Heart right ventricle (tissue), 16 donors: ENCODE results near the gene CDK15. TPM values are rescaled to one million over a fixed set of nuclear protein-coding genes. Genes with fewer than 3 reads are reported as not detected.

ENCODE experiments used
- ATAC-seq, 8 donors: fragments of 200-7000 bp; cut with Tn5 transposase; one replicate each; pipeline ENCODE4 v1.9.1; 2020; ENCODE audit warnings: mild to moderate bottlenecking in 8 of 8, moderate library complexity in 8 of 8, moderate number of reproducible peaks in 1 of 8
- DNase-seq, 2 donors: peaks; one replicate each; pipeline ENCODE4 v3.0.0-alpha.2; 2020
- H3K27ac ChIP-seq, 10 donors: fragments of 200-600 bp; sonication (generic) in 2 of 10; one replicate each; pipeline versions ENCODE4 v1.5.0 to v1.8.0; 2020 to 2022; ENCODE audit warnings: mild to moderate bottlenecking in 3 of 10
- H3K27me3 ChIP-seq, 7 donors: fragments of 200-600 bp; one replicate each; pipeline ENCODE4 v1.8.0; 2021 to 2022; ENCODE audit warnings: mild to moderate bottlenecking in 2 of 7
- H3K36me3 ChIP-seq, 9 donors: fragments of 200-600 bp; sonication (generic) in 1 of 9; one replicate each; pipeline versions ENCODE4 v1.5.0 to v1.8.0; 2020 to 2022; ENCODE audit warnings: mild to moderate bottlenecking in 2 of 9
- H3K4me1 ChIP-seq, 9 donors: fragments of 200-600 bp; sonication (generic) in 1 of 9; one replicate each; pipeline versions ENCODE4 v1.5.0 to v1.8.0; 2020 to 2022; ENCODE audit warnings: mild to moderate bottlenecking in 4 of 9
- H3K4me3 ChIP-seq, 10 donors: fragments of 200-600 bp; sonication (generic) in 2 of 10; one replicate each; pipeline versions ENCODE4 v1.5.0 to v1.8.0; 2020 to 2022; ENCODE audit warnings: mild to moderate bottlenecking in 7 of 10, moderate library complexity in 2 of 10
- H3K9me3 ChIP-seq, 11 donors: fragments of 200-600 bp in 10 of 11; sonication (generic) in 2 of 11; one replicate each; pipeline versions ENCODE4 v1.5.0 to v1.8.0; 2013 to 2022; ENCODE audit warnings: mild to moderate bottlenecking in 2 of 11, control low read depth in 1 of 11, moderate library complexity in 1 of 11
- WGBS, 2 donors: extraction: QIAGEN DNeasy Blood & Tissue Kit; methylation state at CpG; one replicate each; pipeline ENCODE4 v1.1.7; 2013; ENCODE audit warnings: inconsistent platforms in 1 of 2; 5-methylcytosine and 5-hydroxymethylcytosine counted together
- intact Hi-C, 10 donors: fragments of 100-400 bp; cut with DNase I; formaldehyde crosslinking; loops; one replicate each; pipeline versions ENCODE4 v1.11.1 to v1.14.2; 2022
- polyA plus RNA-seq, 2 donors: library from polyadenylated mRNA; stranded (reverse); fragments of 200-250 nt; gene quantifications; one replicate each; pipeline ENCODE4 v1.2.3, GENCODE V29; 2013
- total RNA-seq, 10 donors: library from RNA; stranded (reverse); fragmentation: NEBNext Ultra II Directional in 3 of 10; extraction: Animal tissue kit (Norgen Biotek cat#: 25700) in 3 of 10; gene quantifications; one replicate each; pipeline versions ENCODE4 v1.2.1 to v1.2.4, GENCODE V29; 2021 to 2023
- TF ChIP-seq, protein P1 (sequence below), 9 donors: fragments of 200-600 bp; sonication (generic) in 2 of 9; IDR thresholded peaks; one replicate each; pipeline versions ENCODE4 v1.5.0 to v1.8.0; 2021 to 2022; ENCODE audit warnings: antibody characterized with exemption in 9 of 9, mild to moderate bottlenecking in 5 of 9, moderate library complexity in 1 of 9
- donor health status: Arrhythmogenic right ventricular cardiomyopathy.
- donor health status: ischemic (EF 13 %, LVEDD 7.1; RV severe dilation, severe dysfunction).
- donor health status: healthy with polysubstance abuse.
- donor health status: DM: no; HTN: yes; CAD: no.
- donor health status: DM: no; HTN: no; CAD: no.
- donor health status: ischemic (EF 25% LVEDD 6.9; RV normal size, moderate dysfunction).
- donor health status: ischemic (EF 25% LVEDD 5.7; RV mildly dilated, moderate dysfunction).
- donor health status: healthy.
- donor health status: DM: yes; HTN: yes; CAD: no.
- donor health status: Ischemic cardiomyopathy.
- donor health status: ischemic (EF 35%, LVEDD 5.7; RV mildly dilated, moderate dysfunction).
- donor health status: nonischemic (EF 11% LVEDD 7.7; RV severe dilation, severe dysfunction).
- donor health status: DM: yes; HTN: yes; CAD: no.
- donor health status: PGD.
- donor health status: ischemic (EF 29% LVEDD 5.4; RV normal size, mild dysfunction).
- donor health status: nonischemic (EF 23%, LVEDD 6.1; RV moderate dilation, normal function).

CDK15 gene
- total and polyA plus RNA-seq, 12 donors, result 0.07 to 0.39 (median 0.15) TPM; not detected in 1

DNA sequence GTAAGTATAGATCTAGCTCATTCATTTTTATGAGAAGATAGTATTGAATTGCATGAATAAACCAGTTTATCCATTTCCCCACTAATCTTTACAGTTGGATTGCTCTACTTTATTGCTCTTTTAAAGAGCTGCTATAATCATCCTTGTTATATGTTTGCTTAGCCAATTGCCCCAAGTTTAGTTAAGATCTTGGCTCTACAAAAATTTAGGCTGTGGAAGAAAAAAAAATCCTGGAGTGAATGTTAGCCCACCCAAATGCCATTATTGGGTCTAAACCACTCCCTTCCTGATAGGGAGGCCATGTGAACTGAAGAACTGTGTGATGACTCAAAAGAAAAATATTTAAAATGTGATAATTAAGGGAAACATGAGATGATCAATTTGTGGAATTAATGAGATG lies 28.5 kb upstream of the CDK15 start:
- ATAC-seq (no peak), DNase-seq (no peak)
- Histone ChIP-seq H3K27ac (peak overlapping the region in 1 of 10 donors; percentile 2), H3K27me3 (peaks cover 0 to 8% (median 0%) of the 10 kb centered on the region in 7 donors), H3K4me1 (peaks cover 0 to 62% (median 45%) of the 10 kb centered on the region in 9 donors), H3K9me3 (no peaks in the 10 kb centered on the region), H3K36me3 (no peaks in the 10 kb centered on the region), H3K4me3 (no peak overlapping the region)
- TF ChIP-seq, protein P1, sequence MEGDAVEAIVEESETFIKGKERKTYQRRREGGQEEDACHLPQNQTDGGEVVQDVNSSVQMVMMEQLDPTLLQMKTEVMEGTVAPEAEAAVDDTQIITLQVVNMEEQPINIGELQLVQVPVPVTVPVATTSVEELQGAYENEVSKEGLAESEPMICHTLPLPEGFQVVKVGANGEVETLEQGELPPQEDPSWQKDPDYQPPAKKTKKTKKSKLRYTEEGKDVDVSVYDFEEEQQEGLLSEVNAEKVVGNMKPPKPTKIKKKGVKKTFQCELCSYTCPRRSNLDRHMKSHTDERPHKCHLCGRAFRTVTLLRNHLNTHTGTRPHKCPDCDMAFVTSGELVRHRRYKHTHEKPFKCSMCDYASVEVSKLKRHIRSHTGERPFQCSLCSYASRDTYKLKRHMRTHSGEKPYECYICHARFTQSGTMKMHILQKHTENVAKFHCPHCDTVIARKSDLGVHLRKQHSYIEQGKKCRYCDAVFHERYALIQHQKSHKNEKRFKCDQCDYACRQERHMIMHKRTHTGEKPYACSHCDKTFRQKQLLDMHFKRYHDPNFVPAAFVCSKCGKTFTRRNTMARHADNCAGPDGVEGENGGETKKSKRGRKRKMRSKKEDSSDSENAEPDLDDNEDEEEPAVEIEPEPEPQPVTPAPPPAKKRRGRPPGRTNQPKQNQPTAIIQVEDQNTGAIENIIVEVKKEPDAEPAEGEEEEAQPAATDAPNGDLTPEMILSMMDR (IDR thresholded peaks at IDR 0.05), result no peak
- intact Hi-C loops, result no loop called here

DNA sequence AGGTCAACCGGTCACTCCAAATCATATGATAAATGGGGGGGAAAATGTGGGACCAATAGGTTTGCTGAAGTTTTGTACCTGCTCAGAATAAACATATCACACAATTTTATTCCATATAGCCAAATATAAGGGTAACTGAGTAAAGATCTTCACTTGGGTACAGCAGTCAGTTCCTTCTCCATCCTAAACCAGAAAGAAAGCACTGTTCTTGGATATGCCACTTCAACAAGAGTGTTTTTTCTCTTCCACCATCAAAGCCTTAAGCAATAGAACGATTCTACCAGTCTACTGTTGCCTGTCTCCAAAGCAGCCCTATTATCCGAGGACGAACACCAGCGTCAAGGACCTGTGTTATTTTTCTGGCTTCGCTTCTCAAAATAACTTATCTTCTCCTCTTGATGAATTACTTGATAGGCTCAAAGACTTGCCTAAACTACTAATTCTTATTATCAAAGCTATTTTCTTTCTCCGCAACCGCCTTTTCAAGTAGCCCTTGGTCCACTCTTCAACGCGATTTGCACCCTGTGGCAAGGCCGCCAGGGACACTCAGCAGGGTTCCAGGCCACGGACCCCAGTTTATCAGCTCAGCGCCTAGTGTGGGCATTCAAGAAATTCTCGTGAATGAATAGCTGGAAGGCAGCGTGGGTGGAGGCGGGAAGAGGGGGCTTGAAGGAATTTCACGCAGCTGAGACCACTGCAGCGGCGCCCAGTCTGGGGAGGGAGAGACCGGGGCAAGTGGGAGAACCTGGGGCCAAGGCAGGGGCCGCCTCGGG lies 26.2 kb upstream of the CDK15 start:
- intact Hi-C loops, result loop anchor here in 1 of 10 donors (10.0 kb wide), 1 partner anchor 255 kb away; the partner anchor contains the start of gene FZD7
- no peaks in the 10 kb centered on the region for H3K36me3 ChIP-seq
- 3 to 4% methylated on average over 22 of the region's 22 CpGs for WGBS, 2 donors
- peak overlapping the region; percentile 78 to 94 (median 92) for H3K27ac ChIP-seq
- H3K4me3 ChIP-seq, result peak overlapping the region; percentile 59 to 97 (median 93)
- no peaks in the 10 kb centered on the region for H3K9me3 ChIP-seq
- DNase-seq (no peak), ATAC-seq (peak in 7 of 8 donors; percentile 7 to 51 (median 24))
- TF ChIP-seq, protein P1 (IDR thresholded peaks at IDR 0.05), result no peak
- H3K4me1 ChIP-seq, result peaks cover 0 to 57% (median 45%) of the 10 kb centered on the region in 9 donors
- peaks cover 0 to 8% (median 0%) of the 10 kb centered on the region in 7 donors for H3K27me3 ChIP-seq

DNA sequence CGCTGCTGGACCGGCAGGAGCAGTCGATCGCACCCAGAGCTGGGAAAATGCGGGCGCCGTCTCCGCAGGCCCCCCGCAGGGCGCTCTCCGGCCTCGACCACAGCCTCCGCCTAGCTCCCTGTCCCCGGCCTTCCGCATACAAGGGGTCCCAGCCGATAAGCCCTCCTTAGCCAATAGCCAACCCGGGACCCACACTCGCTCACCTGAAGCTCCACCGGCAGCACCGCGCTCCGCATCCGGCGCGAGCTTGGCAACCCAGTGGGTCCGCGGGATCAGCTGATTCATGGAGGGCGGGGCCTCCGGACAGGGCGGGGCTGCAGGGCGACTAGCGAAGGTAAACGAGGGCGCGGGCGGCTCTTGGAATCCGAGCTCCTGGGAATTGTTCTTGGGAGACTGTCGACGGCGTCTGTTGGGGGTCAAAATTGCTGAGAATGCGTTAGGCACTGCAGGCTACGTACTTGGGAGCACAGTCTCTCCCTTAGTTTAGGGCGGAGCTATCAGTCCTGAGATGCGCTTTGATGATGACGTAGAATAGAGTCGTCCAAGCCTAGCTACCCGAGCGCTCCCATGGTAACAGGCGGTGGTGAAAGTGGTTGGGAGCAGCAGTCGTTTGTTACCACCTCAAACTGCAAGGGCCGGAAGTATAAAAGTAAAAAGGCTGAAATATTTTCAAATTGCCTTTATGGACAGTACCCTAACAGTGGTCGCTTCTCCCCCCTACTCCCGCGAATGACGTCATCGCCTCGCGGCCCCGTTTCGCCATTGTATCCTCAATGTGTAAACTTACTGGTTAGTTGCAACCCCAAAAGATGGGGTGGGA lies 25.5 kb upstream of the CDK15 start, which contains the start of gene ALS2:
ALS2 (minus strand) TSS at position 260 of the 820 bp plus-strand sequence. CDS start 12,048 bp downstream, outside the sequence.
- WGBS, 2 donors, result 0% methylated on average over 59 to 60 of the region's 60 CpGs
- Histone ChIP-seq H3K27ac (peak within 1 kb of the TSS; percentile 78 to 94 (median 92)), H3K36me3 (no peaks in the 10 kb centered on the region), H3K27me3 (peaks cover 0 to 8% (median 0%) of the 10 kb centered on the region in 7 donors), H3K4me3 (peak within 1 kb of the TSS; percentile 59 to 97 (median 93)), H3K4me1 (peaks cover 0 to 50% (median 40%) of the 10 kb centered on the region in 9 donors), H3K9me3 (no peaks in the 10 kb centered on the region)
- intact Hi-C loops, result loop anchor here in 1 of 10 donors (10.0 kb wide), 1 partner anchor 254 kb away; the partner anchor contains the start of gene FZD7
- TF ChIP-seq, protein P1 (IDR thresholded peaks at IDR 0.05), result no peak
- peak; percentile 96 to 98 (median 98) for ATAC-seq
- DNase-seq, result peak; percentile 97 to 98

DNA sequence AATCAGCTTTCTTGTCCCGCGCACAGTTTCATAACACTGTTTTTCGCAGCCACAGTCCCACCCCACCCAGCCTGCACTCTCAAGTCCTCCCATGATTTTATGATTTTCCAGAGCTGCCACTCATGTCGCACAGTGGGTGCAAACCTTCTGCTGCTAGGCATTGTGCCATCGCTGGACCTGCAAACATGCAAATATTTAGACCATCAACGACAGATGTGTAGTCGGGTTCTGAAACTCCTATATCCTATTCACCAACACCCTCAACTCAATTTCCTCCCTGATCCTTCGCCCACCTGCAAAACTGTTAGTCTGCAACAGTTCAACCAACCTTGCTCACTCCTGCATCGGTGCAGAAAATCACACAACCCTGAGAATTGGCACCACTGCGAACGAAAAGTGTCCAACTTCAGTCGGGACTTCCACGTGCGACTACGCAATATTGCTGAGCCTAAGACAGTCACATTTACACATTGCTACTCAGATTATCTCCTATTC lies 24.7 kb upstream of the CDK15 start:
- H3K36me3 ChIP-seq, result no peaks in the 10 kb centered on the region
- intact Hi-C loops, result loop anchor here in 1 of 10 donors (10.0 kb wide), 1 partner anchor 253 kb away; the partner anchor contains the start of gene FZD7
- H3K9me3 ChIP-seq, result no peaks in the 10 kb centered on the region
- 2 to 6% methylated on average over 15 of the region's 15 CpGs for WGBS, 2 donors
- TF ChIP-seq, protein P1 (IDR thresholded peaks at IDR 0.05), result no peak
- peaks cover 0 to 43% (median 39%) of the 10 kb centered on the region in 9 donors for H3K4me1 ChIP-seq
- DNase-seq, result peak in 1 of 2 donors; percentile 6
- ATAC-seq, result peak in 7 of 8 donors; percentile 1 to 16 (median 9)
- peak overlapping the region in 9 of 10 donors; percentile 89 to 94 (median 92) for H3K27ac ChIP-seq
- H3K27me3 ChIP-seq, result peaks cover 0 to 8% (median 0%) of the 10 kb centered on the region in 7 donors
- H3K4me3 ChIP-seq, result peak overlapping the region; percentile 59 to 97 (median 93)
